Subcutaneous adipose tissue (tissue), 4 donors: ENCODE measurements around the gene FLT1. TPM values are rescaled to one million over a fixed set of nuclear protein-coding genes. Genes with fewer than 3 reads are reported as not detected.

ENCODE experiments used
- CTCF ChIP-seq: fragments of 450-650 bp; IDR thresholded peaks from one replicate; pipeline ENCODE4 v1.5.1; 2016; ENCODE audit warnings: low read depth, mild to moderate bottlenecking, control low read depth, antibody characterized with exemption, moderate library complexity
- total RNA-seq, 4 donors: library from RNA; depleted of rRNA; stranded (reverse); fragments of >200 nt; gene quantifications; one replicate each; pipeline ENCODE4 v1.1.0, GENCODE V29; 2016

The FLT1 gene
- total RNA-seq, 4 donors from 2014 or later = 29.9 to 89.5 (median 69.6) TPM

- TF ChIP-seq CTCF = no peak
Measured at GRCh38 chr13:28503182-28503967, 8.4 kb upstream of the FLT1 start.

GRCh38 chr13:28501547-28501946 lies 6.6 kb upstream of the FLT1 start:
- no peak for TF ChIP-seq CTCF

GRCh38 chr13:28499609-28500008 lies 4.7 kb upstream of the FLT1 start:
- TF ChIP-seq CTCF = no peak

- TF ChIP-seq CTCF = no peak
Measured at GRCh38 chr13:28498481-28499115, 3.7 kb upstream of the FLT1 start.

- TF ChIP-seq CTCF = no peak
Measured at GRCh38 chr13:28497143-28497876, 2.4 kb upstream of the FLT1 start.

- no peak for TF ChIP-seq CTCF
Measured at GRCh38 chr13:28496188-28496564, 1.2 kb upstream of the FLT1 start.
